ENCODE results near the gene NEDD4L.
A peak's percentile ranks its signal among the peaks of the same experiment; 100 is the strongest.

The NEDD4L gene

GRCh38 chr18:58095222-58095621, 51.2 kb downstream of the NEDD4L start:
- Histone ChIP-seq H2BK120ac (ENCODE audit: insufficient read depth, low read length, poor library complexity) (no peak overlapping the region), H2AFZ (ENCODE audit: insufficient read depth, low read length, poor library complexity) (no peak overlapping the region), H3K14ac (ENCODE audit: low read length) (peak overlapping the region; percentile 14), H3K23ac (ENCODE audit: low read length) (no peak overlapping the region), H4K8ac (ENCODE audit: low read depth, low read length) (no peak overlapping the region), H3K27me3 (ENCODE audit: insufficient read depth, low read length) (no peaks in the 10 kb centered on the region), H3K18ac (ENCODE audit: low read length) (peak overlapping the region; percentile 56), H3K36me3 (ENCODE audit: control insufficient read depth in 1 of 2, insufficient read depth in 2 of 2, low read length in 2 of 2) (no peaks in the 10 kb centered on the region), H3K9me3 (ENCODE audit: insufficient read depth, low read depth, low read length) (peaks cover 4% of the 10 kb centered on the region), H3K4me3 (ENCODE audit: low read depth, low read length) (no peak overlapping the region), H3K9ac (ENCODE audit: low read length) (no peak overlapping the region), H2AK5ac (ENCODE audit: low read length) (no peak overlapping the region), H3K79me1 (ENCODE audit: low read length) (peaks cover 2% of the 10 kb centered on the region), H4K12ac (ENCODE audit: low read depth, low read length) (no peak overlapping the region), H3K4me2 (ENCODE audit: low read length) (no peak overlapping the region), H2BK5ac (ENCODE audit: low read depth, low read length, poor library complexity) (no peak overlapping the region), H4K91ac (ENCODE audit: low read depth, low read length) (no peak overlapping the region), H3K79me2 (ENCODE audit: control insufficient read depth, insufficient read depth, low read length, poor library complexity) (peaks cover 4% of the 10 kb centered on the region), H2BK12ac (ENCODE audit: low read length) (peak overlapping the region; percentile 15), H3K27ac (ENCODE audit: low read depth, low read length) (no peak overlapping the region), H3K4me1 (ENCODE audit: control insufficient read depth in 1 of 2, insufficient read depth in 2 of 2, low read length in 2 of 2) (peaks cover 6 to 19% of the 10 kb centered on the region in 2 experiments), H3K4ac (ENCODE audit: low read depth, low read length) (peak overlapping the region; percentile 4)
- WGBS (ENCODE audit: extremely low coverage, insufficient coverage, insufficient read length): no CpG with 5 or more reads among the region's 8 CpGs
- DNase-seq: no peak

GRCh38 chr18:58095655-58096054, 51.6 kb downstream of the NEDD4L start:
- Histone ChIP-seq H2AFZ (ENCODE audit: insufficient read depth, low read length, poor library complexity) (no peak overlapping the region), H2BK120ac (ENCODE audit: insufficient read depth, low read length, poor library complexity) (no peak overlapping the region), H2BK12ac (ENCODE audit: low read length) (no peak overlapping the region), H4K12ac (ENCODE audit: low read depth, low read length) (no peak overlapping the region), H3K23ac (ENCODE audit: low read length) (no peak overlapping the region), H3K4me2 (ENCODE audit: low read length) (no peak overlapping the region), H2BK5ac (ENCODE audit: low read depth, low read length, poor library complexity) (no peak overlapping the region), H3K14ac (ENCODE audit: low read length) (no peak overlapping the region), H3K4me1 (ENCODE audit: control insufficient read depth in 1 of 2, insufficient read depth in 2 of 2, low read length in 2 of 2) (peaks cover 6 to 19% of the 10 kb centered on the region in 2 experiments), H2AK5ac (ENCODE audit: low read length) (no peak overlapping the region), H3K27ac (ENCODE audit: low read depth, low read length) (no peak overlapping the region), H3K36me3 (ENCODE audit: control insufficient read depth in 1 of 2, insufficient read depth in 2 of 2, low read length in 2 of 2) (no peaks in the 10 kb centered on the region), H3K27me3 (ENCODE audit: insufficient read depth, low read length) (no peaks in the 10 kb centered on the region), H3K9ac (ENCODE audit: low read length) (no peak overlapping the region), H4K91ac (ENCODE audit: low read depth, low read length) (no peak overlapping the region), H3K79me1 (ENCODE audit: low read length) (peaks cover 2% of the 10 kb centered on the region), H3K9me3 (ENCODE audit: insufficient read depth, low read depth, low read length) (peaks cover 4% of the 10 kb centered on the region), H3K18ac (ENCODE audit: low read length) (no peak overlapping the region), H3K4ac (ENCODE audit: low read depth, low read length) (no peak overlapping the region), H3K79me2 (ENCODE audit: control insufficient read depth, insufficient read depth, low read length, poor library complexity) (peaks cover 4% of the 10 kb centered on the region), H4K8ac (ENCODE audit: low read depth, low read length) (no peak overlapping the region), H3K4me3 (ENCODE audit: low read depth, low read length) (no peak overlapping the region)
- no CpG with 5 or more reads among the region's 2 CpGs for WGBS (ENCODE audit: extremely low coverage, insufficient coverage, insufficient read length)
- no peak for DNase-seq

- no peak for DNase-seq
- H4K12ac ChIP-seq (ENCODE audit: low read depth, low read length): no peak overlapping the region
Observed at GRCh38 chr18:58096658-58097057, 52.6 kb downstream of the NEDD4L start.

GRCh38 chr18:58097121-58097906, 53.3 kb downstream of the NEDD4L start:
- H3K79me1 ChIP-seq (ENCODE audit: low read length): peaks cover 2% of the 10 kb centered on the region
- H4K12ac ChIP-seq (ENCODE audit: low read depth, low read length): no peak overlapping the region
- H3K14ac ChIP-seq (ENCODE audit: low read length): no peak overlapping the region
- no peak overlapping the region for H4K91ac ChIP-seq (ENCODE audit: low read depth, low read length)
- H3K4me2 ChIP-seq (ENCODE audit: low read length): no peak overlapping the region
- peaks cover 6 to 19% of the 10 kb centered on the region in 2 experiments for H3K4me1 ChIP-seq (ENCODE audit: control insufficient read depth in 1 of 2, insufficient read depth in 2 of 2, low read length in 2 of 2)
- no peaks in the 10 kb centered on the region for H3K36me3 ChIP-seq (ENCODE audit: control insufficient read depth in 1 of 2, insufficient read depth in 2 of 2, low read length in 2 of 2)
- H3K9ac ChIP-seq (ENCODE audit: low read length): no peak overlapping the region
- no peaks in the 10 kb centered on the region for H3K27me3 ChIP-seq (ENCODE audit: insufficient read depth, low read length)
- no peak overlapping the region for H3K18ac ChIP-seq (ENCODE audit: low read length)
- peaks cover 4% of the 10 kb centered on the region for H3K9me3 ChIP-seq (ENCODE audit: insufficient read depth, low read depth, low read length)
- H2BK120ac ChIP-seq (ENCODE audit: insufficient read depth, low read length, poor library complexity): no peak overlapping the region
- no peak overlapping the region for H2AK5ac ChIP-seq (ENCODE audit: low read length)
- H2AFZ ChIP-seq (ENCODE audit: insufficient read depth, low read length, poor library complexity): no peak overlapping the region
- H3K79me2 ChIP-seq (ENCODE audit: control insufficient read depth, insufficient read depth, low read length, poor library complexity): peaks cover 4% of the 10 kb centered on the region
- no peak overlapping the region for H3K4ac ChIP-seq (ENCODE audit: low read depth, low read length)
- H3K27ac ChIP-seq (ENCODE audit: low read depth, low read length): no peak overlapping the region
- no peak overlapping the region for H3K23ac ChIP-seq (ENCODE audit: low read length)
- no peak overlapping the region for H3K4me3 ChIP-seq (ENCODE audit: low read depth, low read length)
- no CpG with 5 or more reads among the region's 8 CpGs for WGBS (ENCODE audit: extremely low coverage, insufficient coverage, insufficient read length)
- no peak overlapping the region for H2BK5ac ChIP-seq (ENCODE audit: low read depth, low read length, poor library complexity)
- H2BK12ac ChIP-seq (ENCODE audit: low read length): no peak overlapping the region
- H4K8ac ChIP-seq (ENCODE audit: low read depth, low read length): no peak overlapping the region
- DNase-seq: peak in 1 of 2 donors; percentile 26

More at GRCh38 chr18:58096658-58097057, 52.6 kb downstream of the NEDD4L start:
- no peaks in the 10 kb centered on the region for H3K36me3 ChIP-seq (ENCODE audit: control insufficient read depth in 1 of 2, insufficient read depth in 2 of 2, low read length in 2 of 2)
- H3K9me3 ChIP-seq (ENCODE audit: insufficient read depth, low read depth, low read length): peaks cover 4% of the 10 kb centered on the region
- no peak overlapping the region for H4K8ac ChIP-seq (ENCODE audit: low read depth, low read length)
- H3K79me1 ChIP-seq (ENCODE audit: low read length): peaks cover 2% of the 10 kb centered on the region
- WGBS (ENCODE audit: extremely low coverage, insufficient coverage, insufficient read length): no CpG with 5 or more reads among the region's 1 CpG
- H3K27ac ChIP-seq (ENCODE audit: low read depth, low read length): no peak overlapping the region
- H2AK5ac ChIP-seq (ENCODE audit: low read length): no peak overlapping the region
- no peak overlapping the region for H4K91ac ChIP-seq (ENCODE audit: low read depth, low read length)
- H3K18ac ChIP-seq (ENCODE audit: low read length): no peak overlapping the region
- H2BK12ac ChIP-seq (ENCODE audit: low read length): no peak overlapping the region
- no peaks in the 10 kb centered on the region for H3K27me3 ChIP-seq (ENCODE audit: insufficient read depth, low read length)
- no peak overlapping the region for H3K4ac ChIP-seq (ENCODE audit: low read depth, low read length)
- H3K79me2 ChIP-seq (ENCODE audit: control insufficient read depth, insufficient read depth, low read length, poor library complexity): peaks cover 4% of the 10 kb centered on the region
- H2BK120ac ChIP-seq (ENCODE audit: insufficient read depth, low read length, poor library complexity): no peak overlapping the region
- no peak overlapping the region for H3K4me3 ChIP-seq (ENCODE audit: low read depth, low read length)
- H3K4me1 ChIP-seq (ENCODE audit: control insufficient read depth in 1 of 2, insufficient read depth in 2 of 2, low read length in 2 of 2): peaks cover 6 to 19% of the 10 kb centered on the region in 2 experiments
- H3K23ac ChIP-seq (ENCODE audit: low read length): no peak overlapping the region
- no peak overlapping the region for H3K9ac ChIP-seq (ENCODE audit: low read length)
- H3K14ac ChIP-seq (ENCODE audit: low read length): no peak overlapping the region
- H3K4me2 ChIP-seq (ENCODE audit: low read length): no peak overlapping the region
- no peak overlapping the region for H2AFZ ChIP-seq (ENCODE audit: insufficient read depth, low read length, poor library complexity)
- no peak overlapping the region for H2BK5ac ChIP-seq (ENCODE audit: low read depth, low read length, poor library complexity)

Data from trophoblast cell (in vitro differentiated cells and primary cell).